VCaP (cell line): ENCODE results near the gene CCDC33.

ENCODE experiments used
- H3K27ac ChIP-seq: fragments of 450-650 bp; 2 replicates; pipeline ENCODE4 v1.5.1; 2017
- CTCF ChIP-seq: fragments of 450-650 bp; conservative IDR thresholded peaks from 2 replicates; pipeline ENCODE4 v1.5.1; 2017; ENCODE audit warnings: mild to moderate bottlenecking, moderate library complexity

Gene CCDC33

DNA sequence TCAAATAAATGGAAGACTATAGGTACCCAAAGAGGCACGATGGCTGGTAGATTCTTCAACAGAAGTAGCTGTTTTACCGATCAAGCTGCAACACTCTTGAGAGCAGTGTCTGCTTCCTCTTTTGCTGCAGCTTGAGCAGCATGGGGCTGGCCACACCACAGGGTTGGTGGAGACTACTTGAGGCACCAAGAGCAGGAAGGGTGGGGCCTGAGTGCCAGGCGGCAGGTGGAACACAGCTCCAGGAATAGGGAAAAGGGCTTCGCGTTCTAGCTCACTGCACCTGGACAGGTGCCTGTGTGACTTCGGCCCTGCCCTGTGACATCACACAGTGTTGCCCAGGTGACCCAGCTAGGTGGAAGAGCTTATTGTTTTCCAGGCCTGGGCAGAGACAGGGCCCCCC lies at the start of gene CCDC33:
CCDC33 (plus strand) TSS at position 365 of the 400 bp plus-strand sequence. CDS start 394 bp downstream, outside the sequence.
- no peak within 1 kb of the TSS for H3K27ac ChIP-seq

GRCh38 chr15:74188216-74188615 lies 47.9 kb upstream of the CCDC33 start:
- H3K27ac ChIP-seq = no peak overlapping the region
- no peak for TF ChIP-seq CTCF

More for the DNA sequence above, at the start of gene CCDC33:
- no peak for TF ChIP-seq CTCF

DNA sequence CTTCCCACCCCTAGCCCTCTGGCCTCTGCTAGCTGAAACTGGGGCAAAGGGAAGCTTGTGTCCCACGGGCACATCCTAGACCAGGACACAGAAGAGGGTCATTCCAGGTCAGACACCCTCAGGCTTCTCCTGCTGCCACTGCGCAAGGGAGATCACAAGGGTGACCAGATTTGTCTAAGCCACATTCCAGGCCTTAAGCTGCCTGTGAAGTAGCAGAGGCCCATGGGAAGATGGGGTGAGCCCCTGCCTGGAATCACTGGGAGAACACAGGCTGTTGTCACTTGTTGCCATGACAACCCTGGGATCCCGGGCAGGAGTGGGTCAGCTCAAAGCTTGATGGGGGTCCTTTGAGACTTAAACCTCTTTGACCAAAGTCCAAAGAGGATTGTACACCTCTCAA lies 44.3 kb upstream of the CCDC33 start:
- no peak overlapping the region for H3K27ac ChIP-seq
- TF ChIP-seq CTCF = no peak

GRCh38 chr15:74192751-74193150 lies 43.4 kb upstream of the CCDC33 start:
- no peak overlapping the region for H3K27ac ChIP-seq

DNA sequence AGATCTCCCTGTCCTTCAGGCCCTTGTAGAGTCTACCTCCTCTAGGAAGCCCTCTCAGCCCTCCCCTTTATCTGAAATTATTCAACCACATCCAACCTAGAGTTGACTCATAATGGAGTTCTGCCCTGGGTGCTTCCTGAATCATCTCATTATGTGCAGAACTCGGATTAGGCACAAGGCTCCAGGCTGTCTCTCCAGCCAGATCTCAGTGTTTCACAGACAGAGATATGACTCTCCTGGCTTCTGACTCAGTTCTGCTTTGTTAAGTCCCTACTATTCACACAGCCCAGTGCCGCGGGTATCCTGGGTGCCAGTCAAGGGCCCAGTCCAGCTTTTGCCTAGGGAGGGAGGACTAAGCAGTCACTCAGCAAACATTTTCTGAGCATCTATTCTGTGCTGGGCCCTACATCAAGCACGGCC lies 42.8 kb upstream of the CCDC33 start:
- H3K27ac ChIP-seq = no peak overlapping the region
- no peak for TF ChIP-seq CTCF

More at GRCh38 chr15:74192751-74193150, 43.4 kb upstream of the CCDC33 start:
- TF ChIP-seq CTCF = no peak

- H3K27ac ChIP-seq = no peak overlapping the region
- no peak for TF ChIP-seq CTCF
Measured at GRCh38 chr15:74193905-74194304, 42.2 kb upstream of the CCDC33 start.

- TF ChIP-seq CTCF = no peak
- H3K27ac ChIP-seq = no peak overlapping the region
Measured at GRCh38 chr15:74194572-74195559, 41.3 kb upstream of the CCDC33 start.
